RWPE1 (cell line): ENCODE data around the gene PDE4D.
"Not testable (repeated sequence)": the region's sequence is repeated elsewhere in the genome, so short reads cannot be mapped to it uniquely, and the experiment has no call there.

Experiments
- CTCF ChIA-PET: fragments of 350-600 bp; sonication (Branson Sonifier 250); formaldehyde crosslinking; extraction: SDS; loops from one replicate; lab custom pipeline; 2021; lab: Yijun Ruan, JAX
- POLR2A ChIA-PET: fragments of 400-600 bp; formaldehyde crosslinking; extraction: SDS; loops from one replicate; lab custom pipeline; 2020; ENCODE audit warnings: antibody characterized with exemption; ENCODE audit not compliant: low non-redundant PET; lab: Yijun Ruan, JAX
- DNase-seq: peaks from one replicate; pipeline ENCODE4 v3.0.0; 2012; ENCODE audit warnings: low spot score
- H3K27ac ChIP-seq: fragments of 450-650 bp; 2 replicates; pipeline ENCODE4 v1.5.1; 2017
- CTCF ChIP-seq: fragments of 450-650 bp; conservative IDR thresholded peaks from 2 replicates; pipeline ENCODE4 v1.5.1; 2017; ENCODE audit warnings: low read depth, mild to moderate bottlenecking

PDE4D gene

GRCh38 chr5:59786334-59786805 lies 107.2 kb downstream of the PDE4D start:
- peak overlapping the region; percentile 88 for H3K27ac ChIP-seq
- ChIA-PET CTCF (interaction anchor here (0.6 to 1.2 kb wide), 4 partner anchors 10 to 575 kb away, joined by 3 to 5 read pairs (median 3); no protein-coding TSS in a partner anchor), POLR2A (no interaction called here)
- peak; percentile 82 for DNase-seq
- no peak for TF ChIP-seq CTCF

GRCh38 chr5:59785676-59786333 lies 107.7 kb downstream of the PDE4D start:
- H3K27ac ChIP-seq = peak overlapping the region; percentile 88
- ChIA-PET CTCF (interaction anchor here (1.1 to 1.2 kb wide), 2 partner anchors 15 to 280 kb away, joined by 3 read pairs; no protein-coding TSS in a partner anchor), POLR2A (no interaction called here)
- TF ChIP-seq CTCF = no peak
- DNase-seq = no peak

- H3K27ac ChIP-seq, CTCF ChIA-PET, DNase-seq, POLR2A ChIA-PET: not testable (repeated sequence)
Observed at GRCh38 chr5:59784708-59785107, 108.8 kb downstream of the PDE4D start.

GRCh38 chr5:59783264-59783663 lies 110.3 kb downstream of the PDE4D start:
- TF ChIP-seq CTCF = no peak
- no peak overlapping the region for H3K27ac ChIP-seq
- DNase-seq = no peak
- CTCF ChIA-PET = no interaction called here
- POLR2A ChIA-PET = no interaction called here

- DNase-seq = no peak
- H3K27ac ChIP-seq = no peak overlapping the region
- POLR2A ChIA-PET = no interaction called here
- CTCF ChIA-PET = no interaction called here
- TF ChIP-seq CTCF = no peak
Observed at GRCh38 chr5:59782856-59783255, 110.7 kb downstream of the PDE4D start.

GRCh38 chr5:59779453-59779852 lies 114.1 kb downstream of the PDE4D start:
- H3K27ac ChIP-seq = no peak overlapping the region
- ChIA-PET CTCF (interaction anchor here (0.6 to 0.7 kb wide), 2 partner anchors 515 to 583 kb away, joined by 3 to 6 read pairs; no protein-coding TSS in a partner anchor), POLR2A (no interaction called here)
- no peak for DNase-seq
- no peak for TF ChIP-seq CTCF

- no peak overlapping the region for H3K27ac ChIP-seq
- no peak for TF ChIP-seq CTCF
- CTCF ChIA-PET = interaction anchor here (0.9 kb wide), 1 partner anchor 9 kb away, joined by 5 read pairs; no protein-coding TSS in a partner anchor
- DNase-seq = no peak
- POLR2A ChIA-PET = no interaction called here
Observed at GRCh38 chr5:59777028-59777427, 116.5 kb downstream of the PDE4D start.
